GM04504 (cell line): ENCODE measurements around the gene SIGLEC1.

ENCODE experiments used
- DNase-seq: peaks from one replicate; pipeline ENCODE4 v3.0.0-alpha.2; 2012; ENCODE audit warnings: low read depth

SIGLEC1 gene

GRCh38 chr20:3728876-3729275 is 16.5 kb upstream of the SIGLEC1 start:
- no peak for DNase-seq

- DNase-seq = no peak
Measured at GRCh38 chr20:3728354-3728753, 16.0 kb upstream of the SIGLEC1 start.

DNA sequence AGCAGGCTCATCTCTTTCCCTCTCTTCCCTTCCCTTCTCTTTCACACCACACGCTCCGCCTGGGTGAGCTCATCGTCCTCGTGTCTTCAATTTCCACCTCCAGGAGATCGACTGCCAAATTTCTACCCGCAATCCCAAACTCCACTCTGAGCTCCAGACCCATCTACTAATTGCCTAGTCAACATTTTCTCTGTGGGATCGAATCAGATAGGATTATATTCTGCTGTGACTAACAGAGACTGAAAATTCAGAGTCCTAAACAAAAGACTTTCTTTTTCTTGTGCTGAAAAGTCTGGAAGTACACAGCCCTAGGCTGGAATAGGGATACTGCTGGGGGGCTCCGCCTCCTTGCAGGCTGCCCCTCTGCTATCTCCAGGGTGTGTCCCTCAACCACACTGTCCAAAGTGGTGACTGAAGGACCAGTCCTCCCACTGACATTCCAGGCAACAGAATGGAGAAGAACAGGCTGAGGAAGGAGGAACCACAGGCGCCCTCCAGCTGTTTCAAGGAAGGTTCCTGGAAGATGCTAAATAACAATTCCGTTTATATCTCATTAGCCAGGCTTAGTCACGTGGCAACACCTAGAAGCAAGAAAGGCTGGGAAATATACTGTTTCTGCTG is 15.1 kb upstream of the SIGLEC1 start:
- peak; percentile 39 for DNase-seq

DNA sequence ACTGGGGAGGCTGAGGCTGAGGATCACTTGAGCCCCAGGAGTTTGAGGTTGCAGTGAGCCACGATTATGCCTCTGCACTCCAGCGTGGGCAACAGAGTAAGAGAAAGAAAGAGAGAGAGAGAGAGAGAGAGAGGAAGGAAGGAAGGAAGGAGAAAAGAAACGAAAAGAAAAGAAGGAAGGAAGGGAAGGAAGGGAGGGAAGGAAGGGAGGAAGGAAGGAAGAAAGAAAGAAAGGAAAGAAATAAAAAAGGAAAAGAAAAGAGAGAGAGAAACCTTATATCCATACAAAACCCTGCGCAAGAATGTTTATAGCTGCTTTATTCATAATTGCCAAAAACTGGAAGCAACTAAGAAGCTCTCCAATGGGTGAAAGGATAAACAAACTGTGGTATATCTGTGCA is 12.0 kb upstream of the SIGLEC1 start:
- no peak for DNase-seq

- DNase-seq = no peak
Measured at GRCh38 chr20:3723284-3723683, 10.9 kb upstream of the SIGLEC1 start.

GRCh38 chr20:3721912-3722311 is 9.5 kb upstream of the SIGLEC1 start:
- DNase-seq = no peak

DNA sequence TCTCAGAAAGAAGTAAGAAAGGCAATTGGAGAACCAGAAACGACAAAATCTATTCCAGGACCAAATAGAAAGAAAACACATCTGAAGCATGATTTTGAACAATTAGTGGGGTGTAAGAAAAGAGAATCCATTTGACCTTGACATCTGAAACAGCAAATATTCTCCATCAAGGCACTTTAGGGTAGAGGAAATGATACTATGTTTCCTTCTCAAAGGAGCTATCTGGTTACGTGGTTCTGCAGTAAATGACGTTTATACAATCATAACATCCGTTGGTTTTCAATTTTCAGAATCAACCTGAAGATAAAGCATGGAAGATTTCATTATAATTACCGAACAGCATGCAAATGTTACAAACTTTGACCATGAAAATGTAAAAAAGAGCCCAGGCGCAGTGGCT is 8.2 kb upstream of the SIGLEC1 start:
- no peak for DNase-seq

DNA sequence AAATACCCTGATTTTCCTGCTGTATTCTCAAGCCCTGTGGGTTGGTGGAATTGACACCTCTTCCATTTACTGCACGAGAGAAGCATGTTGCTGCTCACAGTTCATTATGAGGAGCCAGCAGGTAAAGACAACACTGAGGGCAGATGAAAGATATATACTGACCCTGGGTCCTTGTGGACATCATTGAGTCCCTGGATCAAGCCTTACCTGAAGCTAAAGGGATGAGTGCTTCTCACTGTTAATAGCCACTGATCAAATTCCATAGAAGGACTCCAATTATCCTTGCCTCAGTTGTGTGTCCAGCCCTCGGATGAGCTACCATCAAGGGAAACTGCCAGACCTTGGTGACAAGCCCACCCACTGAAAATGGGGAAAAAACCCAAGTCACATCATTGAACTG is 7.7 kb upstream of the SIGLEC1 start:
- no peak for DNase-seq

- no peak for DNase-seq
Measured at GRCh38 chr20:3719046-3719445, 6.6 kb upstream of the SIGLEC1 start.

DNA sequence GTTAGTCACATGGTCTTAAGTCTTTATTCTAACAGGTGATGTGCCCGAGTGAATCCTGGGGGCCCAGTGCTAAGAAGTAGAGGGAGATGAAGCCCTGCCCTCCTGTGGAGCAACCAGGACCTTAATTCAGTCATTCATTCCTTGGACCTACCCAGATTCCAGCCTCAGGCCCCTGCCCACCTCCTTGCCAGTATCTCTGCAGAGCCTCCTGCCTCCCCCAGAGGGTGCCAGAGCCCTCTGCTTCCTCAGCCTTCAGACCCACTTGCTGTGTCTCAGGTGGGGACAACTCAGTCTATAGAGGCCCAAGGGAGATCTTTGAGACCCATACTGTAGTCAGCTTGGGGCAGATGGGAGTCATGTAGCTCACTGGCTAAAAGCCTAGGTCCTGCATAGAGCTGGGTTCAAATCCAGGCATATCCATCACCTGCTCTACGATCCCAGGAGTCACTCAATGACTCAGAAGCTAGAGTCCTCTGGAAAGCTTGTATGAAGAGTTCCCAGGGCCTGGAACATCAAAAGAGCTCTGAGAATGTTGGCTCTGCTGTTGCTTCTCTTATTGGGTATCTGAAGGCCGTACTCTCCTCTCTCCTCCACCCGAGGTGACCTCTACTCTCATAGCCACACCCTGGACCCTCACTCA is 3.9 kb upstream of the SIGLEC1 start:
- DNase-seq = peak; percentile 15

DNA sequence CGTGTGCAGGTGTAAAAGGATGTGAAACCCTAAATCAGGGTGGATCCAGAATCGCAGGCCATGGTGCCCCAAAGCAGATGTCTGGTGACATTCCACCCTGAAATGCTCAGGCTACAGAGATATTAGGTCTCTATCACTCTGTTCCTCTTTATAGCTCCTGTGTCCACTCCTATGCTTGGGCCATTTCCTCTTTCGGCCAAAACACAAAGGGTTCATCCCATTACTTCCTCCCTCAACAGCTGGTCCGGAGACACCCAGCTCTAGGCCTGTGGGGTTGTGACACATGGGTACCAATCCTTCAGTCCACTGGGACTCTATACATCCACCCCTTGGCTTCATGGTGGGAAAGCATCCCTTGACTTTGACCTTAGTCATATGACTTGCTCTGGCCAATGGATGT is 1.7 kb upstream of the SIGLEC1 start:
- no peak for DNase-seq

DNA sequence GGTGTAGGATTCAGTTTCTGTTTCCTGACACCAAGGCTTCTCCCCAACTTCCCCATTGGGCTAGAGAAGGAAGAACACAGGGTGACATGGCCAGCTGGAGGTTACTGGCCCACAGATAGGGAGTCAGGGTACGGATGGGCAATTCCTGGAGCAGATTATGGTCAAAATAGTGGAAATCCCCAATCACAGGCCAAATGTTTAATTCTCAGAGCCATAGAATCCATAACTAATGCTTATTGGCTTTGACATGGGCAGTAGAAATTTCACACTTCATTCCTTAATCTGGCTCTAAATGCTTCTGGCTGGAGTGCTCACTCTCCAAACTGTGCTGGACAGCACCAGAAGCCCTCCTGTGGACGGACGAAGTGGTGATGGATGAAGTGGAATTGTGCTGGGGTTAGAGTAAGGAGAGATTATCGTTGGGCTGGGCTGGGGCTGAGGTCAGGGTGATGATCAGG is 887 bp downstream of the SIGLEC1 start:
- DNase-seq = no peak

- DNase-seq = no peak
Measured at GRCh38 chr20:3710703-3711483, 1.5 kb downstream of the SIGLEC1 start.

DNA sequence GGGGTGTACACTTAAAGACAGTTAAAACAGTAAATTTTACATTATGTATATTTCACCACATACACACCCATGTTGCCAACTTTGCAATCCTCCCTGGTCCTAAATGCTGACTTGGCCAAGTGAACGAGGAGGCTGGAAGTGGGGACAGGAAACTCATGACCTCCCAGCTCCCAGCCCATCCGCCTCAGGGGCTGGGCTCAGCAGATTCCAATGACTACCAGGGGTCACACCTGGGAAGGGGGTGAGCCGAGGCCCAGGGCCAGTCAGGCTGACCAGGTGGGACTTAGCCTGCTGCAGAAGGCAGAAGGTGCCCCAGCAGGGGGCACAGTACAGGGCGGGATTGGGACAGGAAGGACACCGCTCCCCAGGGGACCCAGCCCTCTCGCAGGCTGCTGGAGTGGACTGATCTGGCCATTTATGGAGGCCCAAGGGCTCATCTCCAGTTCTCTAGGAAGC is 2.4 kb downstream of the SIGLEC1 start:
- DNase-seq = no peak

DNA sequence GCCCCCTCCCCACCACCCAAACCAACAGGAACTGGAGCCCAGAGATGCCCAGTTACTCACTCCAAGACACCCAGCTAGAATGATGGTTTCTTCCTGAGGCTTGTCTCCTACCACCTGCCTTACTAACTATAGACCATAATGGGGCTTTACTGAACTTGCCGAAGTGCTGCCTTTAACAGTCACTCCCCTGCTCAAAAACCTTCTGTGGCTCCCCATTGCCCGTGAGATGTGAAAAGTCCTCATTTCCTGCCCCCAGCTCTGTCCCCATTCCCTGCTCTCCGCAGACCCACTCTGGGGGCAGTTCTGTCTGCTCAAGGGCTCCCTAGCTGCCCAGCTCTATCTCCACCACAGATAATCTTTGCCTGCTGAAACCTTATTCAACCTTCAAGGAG is 4.9 kb downstream of the SIGLEC1 start:
- no peak for DNase-seq

DNA sequence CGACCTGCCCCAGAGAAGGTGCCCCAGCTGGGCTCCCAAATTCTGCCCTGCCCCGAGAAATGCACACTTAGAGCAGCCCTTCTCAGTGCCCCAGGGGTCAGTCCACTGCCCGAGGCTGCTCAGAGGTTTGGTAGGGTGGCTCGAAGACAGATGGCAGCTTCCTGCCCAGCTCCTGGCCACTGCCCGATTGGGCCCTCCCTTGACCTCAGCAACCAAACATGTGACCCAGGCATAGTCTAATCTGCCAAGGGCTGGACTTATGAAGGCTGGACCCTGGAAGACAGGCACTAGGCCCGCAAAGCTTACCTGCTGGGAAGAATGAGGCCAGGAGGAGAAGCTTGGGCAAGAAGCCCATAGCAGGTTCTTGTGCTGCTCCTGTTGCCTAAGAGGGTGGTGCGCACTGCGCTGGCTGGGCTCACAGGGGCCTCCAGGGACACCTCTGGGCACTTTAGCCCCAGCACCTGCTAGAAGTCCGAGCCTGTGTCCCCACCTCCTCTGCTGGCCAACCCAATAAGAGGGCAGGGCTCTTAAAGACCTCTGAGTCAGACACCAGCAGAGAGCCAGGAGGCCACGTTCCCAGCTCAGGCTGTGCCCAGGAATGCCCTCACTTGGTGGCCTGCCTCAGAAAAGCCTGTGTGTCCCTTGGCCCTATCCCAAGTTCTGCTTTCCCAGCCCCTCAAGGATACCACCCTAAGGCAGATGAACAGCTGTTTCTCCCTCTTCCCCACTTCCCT is 5.5 kb downstream of the SIGLEC1 start:
- DNase-seq = peak; percentile 44

- DNase-seq = no peak
Measured at GRCh38 chr20:3705970-3706739, 6.2 kb downstream of the SIGLEC1 start.

- no peak for DNase-seq
Measured at GRCh38 chr20:3705491-3705969, 6.9 kb downstream of the SIGLEC1 start.

GRCh38 chr20:3704087-3704486 is 8.3 kb downstream of the SIGLEC1 start:
- no peak for DNase-seq

GRCh38 chr20:3702611-3703391 is 9.6 kb downstream of the SIGLEC1 start:
- DNase-seq = no peak
